RPMI8226 (cell line): ENCODE data around the gene CCR7.

Experiments used
- DNase-seq: peaks from one replicate; pipeline ENCODE4 v3.0.0-alpha.2; 2015

CCR7 gene

DNA sequence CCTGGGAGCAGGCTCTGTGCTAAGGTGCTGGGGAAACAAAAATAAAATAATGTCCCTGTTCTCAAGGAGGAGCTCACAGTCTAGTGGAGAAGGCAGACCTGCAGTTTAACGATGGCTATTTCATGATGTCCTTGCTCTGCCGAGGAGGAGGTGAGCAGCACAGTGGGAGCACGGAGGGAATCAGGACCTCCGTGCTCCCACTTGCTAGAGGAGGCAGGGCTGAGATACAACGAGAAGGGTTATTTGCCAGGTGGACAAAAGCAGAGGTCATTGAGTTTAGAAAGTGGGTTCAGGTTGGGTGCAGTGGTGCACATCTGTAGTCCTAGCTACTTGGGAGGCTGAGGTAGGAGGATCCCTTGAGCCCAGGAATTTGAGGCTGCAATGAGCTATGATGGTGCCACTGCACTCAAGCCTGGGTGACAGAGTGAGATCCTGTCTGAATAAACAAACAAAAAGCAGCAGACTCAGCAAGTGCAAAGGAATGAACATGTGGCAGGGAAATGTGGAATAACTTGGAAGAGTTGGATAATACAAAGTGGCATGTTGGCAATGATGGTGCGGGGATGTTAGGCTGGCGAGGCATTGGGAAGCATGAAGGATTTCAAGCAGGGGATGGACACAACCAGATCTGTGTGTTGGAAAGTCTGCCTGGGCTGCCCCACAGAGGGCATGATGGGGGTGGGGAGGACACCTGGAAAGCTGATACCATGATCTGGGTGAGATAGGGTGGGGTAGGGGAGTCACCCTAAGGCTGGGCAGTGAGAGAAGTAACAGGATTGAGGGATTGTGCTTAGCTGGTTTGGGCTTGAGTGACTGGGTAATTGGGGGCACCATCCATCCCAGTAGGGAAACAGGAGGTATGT, 51.0 kb downstream of the CCR7 start:
- no peak for DNase-seq

DNA sequence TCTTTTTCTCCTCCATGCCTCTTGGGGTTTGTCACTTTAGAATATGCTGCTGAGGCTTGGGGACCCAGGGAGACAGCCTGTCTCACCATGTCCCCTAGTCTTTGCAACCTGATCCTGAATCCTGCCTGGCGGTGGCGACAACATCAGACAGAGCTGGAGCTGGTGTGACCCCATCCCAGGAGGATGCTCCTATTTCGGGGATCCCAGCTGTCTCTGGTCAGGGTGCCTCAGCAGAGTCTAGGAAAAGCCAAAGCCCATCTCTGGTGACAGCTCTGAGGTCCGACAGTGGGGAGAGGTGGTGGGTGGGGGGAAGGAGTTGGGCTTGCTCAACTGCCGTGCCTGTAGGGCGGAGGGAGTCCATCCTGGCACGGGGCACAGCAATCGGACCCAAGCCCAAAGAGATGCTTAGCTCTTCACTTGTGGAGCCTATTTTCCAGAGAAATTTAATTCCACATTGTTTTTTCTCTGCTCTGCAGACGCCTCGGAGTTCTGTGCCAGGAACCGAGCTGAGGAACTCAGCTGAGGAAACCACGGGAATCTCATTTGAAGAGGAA, 53.5 kb downstream of the CCR7 start:
- no peak for DNase-seq

DNA sequence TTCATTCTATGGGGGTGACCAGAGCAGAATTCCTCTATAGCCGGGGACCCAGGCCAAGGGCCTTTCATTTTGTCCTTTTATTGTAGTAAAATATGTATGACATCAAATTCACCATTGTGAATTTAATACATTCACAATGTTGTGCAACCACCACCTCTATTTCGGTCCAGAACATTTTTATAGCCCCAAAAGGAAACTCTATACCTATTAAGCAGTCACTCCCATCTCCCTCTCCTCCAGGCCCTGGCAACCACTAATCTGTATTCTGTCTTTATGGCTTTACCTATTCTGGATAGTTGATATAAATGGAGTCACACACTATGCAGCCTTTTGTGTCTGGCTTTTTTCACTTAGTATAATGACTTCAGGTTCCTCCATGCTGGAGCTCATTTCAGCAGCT, 54.1 kb downstream of the CCR7 start:
- DNase-seq, result no peak

DNA sequence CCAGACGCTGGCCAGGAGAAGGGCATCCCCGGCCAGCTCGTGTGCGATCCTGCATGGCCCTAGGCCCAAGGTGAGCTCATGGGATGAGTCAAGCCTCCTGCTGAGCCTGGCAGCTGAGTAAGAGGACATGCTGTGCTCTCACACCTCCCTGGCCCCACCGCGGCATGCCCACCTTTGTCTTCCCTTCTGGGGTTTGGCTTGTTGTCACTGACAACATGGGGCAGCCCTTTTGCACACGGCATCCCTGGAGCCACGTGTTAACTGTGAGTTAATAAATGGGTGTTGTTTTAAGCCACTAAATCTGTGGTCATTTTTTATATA, 55.0 kb downstream of the CCR7 start:
- DNase-seq, result no peak

DNA sequence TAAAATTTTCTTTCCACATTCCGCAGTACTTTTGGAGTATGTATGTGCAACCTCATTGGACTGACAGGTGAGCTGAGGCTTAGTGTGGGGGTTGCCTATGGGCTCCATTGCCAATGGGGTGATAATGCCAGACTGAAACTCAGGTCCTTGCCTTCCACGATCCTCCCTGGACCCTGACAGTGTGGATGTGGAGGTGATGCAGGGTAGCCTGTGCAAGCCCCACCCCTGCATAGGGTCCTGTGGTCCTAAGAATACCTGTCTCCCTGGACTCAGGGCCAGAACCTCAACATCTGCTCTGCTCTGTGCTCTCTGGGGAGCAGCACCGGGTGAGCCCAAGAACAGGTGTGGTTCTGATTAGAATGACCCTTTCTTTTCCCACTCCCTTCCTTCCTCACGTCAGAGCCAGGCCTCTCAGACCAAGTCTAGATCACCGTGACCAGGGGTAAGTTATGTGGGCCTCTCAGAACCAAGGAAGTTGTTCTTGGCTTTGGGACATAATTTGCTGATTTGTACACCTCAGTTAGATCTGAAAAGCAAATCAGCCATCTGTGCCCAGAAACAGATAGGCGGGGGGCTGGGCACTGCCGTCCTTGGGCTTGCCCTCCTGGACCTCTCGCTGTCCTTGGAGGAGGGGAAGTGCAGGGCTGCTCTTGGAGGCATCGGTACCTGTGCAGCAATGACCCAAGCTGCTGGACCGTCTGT, 55.5 kb downstream of the CCR7 start:
- no peak for DNase-seq

DNA sequence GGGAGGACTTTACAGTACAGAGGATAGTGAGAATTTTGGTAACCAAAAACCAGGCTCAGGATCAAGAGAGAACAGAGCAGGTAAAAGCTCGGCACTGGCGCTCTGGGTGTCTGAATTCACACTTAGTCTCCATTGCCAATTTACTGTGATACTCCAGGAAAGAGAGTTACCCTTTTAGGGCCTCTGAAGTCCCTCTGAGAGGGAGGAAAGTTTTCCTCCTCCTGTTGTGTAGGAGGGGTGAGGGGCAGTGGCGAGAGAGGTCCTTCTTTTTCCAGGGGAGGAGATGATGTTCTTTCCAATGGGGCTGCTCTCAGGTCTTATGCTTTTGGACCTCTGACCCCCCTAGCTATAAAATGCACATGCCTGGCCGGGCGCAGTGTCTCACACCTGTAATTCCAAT, 58.5 kb downstream of the CCR7 start:
- no peak for DNase-seq
